A549 (cell line): ENCODE measurements around the gene PTCD3.

Experiments used
- CBX8 ChIP-seq: fragments of 200-600 bp; sonication (generic); IDR thresholded peaks from 2 replicates; pipeline ENCODE4 v1.6.1; 2016
- ESRRA ChIP-seq: fragments of 150-350 bp; IDR thresholded peaks from 2 replicates; pipeline ENCODE4 v1.6.1; 2014; ENCODE audit warnings: mild to moderate bottlenecking, low read length, borderline replicate concordance
- GATA3 ChIP-seq: IDR thresholded peaks from 2 replicates; pipeline ENCODE4 v1.6.1; 2012; ENCODE audit warnings: borderline replicate concordance
- HEYL ChIP-seq: fragments of 250-450 bp; sonication (Bioruptor Pico); IDR thresholded peaks from 2 replicates; pipeline ENCODE4 v1.8.0; 2021; ENCODE audit warnings: mild to moderate bottlenecking, moderate library complexity
- MYC ChIP-seq: IDR thresholded peaks from 2 replicates; pipeline ENCODE4 v1.6.1; 2012; ENCODE audit warnings: mild to moderate bottlenecking, inconsistent platforms, low read length, improper control_type of control experiment, borderline replicate concordance
- PHF8 ChIP-seq: fragments of 200-600 bp; sonication (generic); IDR thresholded peaks from 2 replicates; pipeline ENCODE4 v1.6.1; 2016; ENCODE audit warnings: low read depth, mild to moderate bottlenecking, antibody characterized with exemption, moderate library complexity, borderline replicate concordance
- POLR2A ChIP-seq: IDR thresholded peaks from 2 replicates; pipeline ENCODE4 v1.6.1; 2012; ENCODE audit warnings: mild to moderate bottlenecking, low read length
- RAD21 ChIP-seq, 2 experiments: fragments of >200 bp in 1 of 2; sonication (Bioruptor Twin) in 1 of 2; formaldehyde crosslinking in 1 of 2; IDR thresholded peaks in 1 of 2; conservative IDR thresholded peaks in 1 of 2; 2 replicates in 1 of 2; 3 replicates in 1 of 2; pipeline ENCODE4 v1.6.1; 2012 to 2018; ENCODE audit warnings: inconsistent platforms in 1 of 2
- RFX5 ChIP-seq: fragments of 450-650 bp; IDR thresholded peaks from 2 replicates; pipeline ENCODE4 v1.7.1; 2014; ENCODE audit warnings: antibody characterized with exemption, mild to moderate bottlenecking, moderate library complexity
- RNF2 ChIP-seq: fragments of 200-600 bp; sonication (generic); IDR thresholded peaks from 2 replicates; pipeline ENCODE4 v1.6.1; 2016; ENCODE audit warnings: low read depth, mild to moderate bottlenecking, antibody characterized with exemption, moderate library complexity, borderline replicate concordance
- ZNF302 ChIP-seq: fragments of 250-450 bp; sonication (Bioruptor Pico); IDR thresholded peaks from 2 replicates; pipeline ENCODE4 v1.9.0; 2021; ENCODE audit warnings: inconsistent platforms, mild to moderate bottlenecking, moderate library complexity
- TF ChIP-seq, protein P1 (sequence below): fragments of >200 bp; sonication (Bioruptor Twin); formaldehyde crosslinking; IDR thresholded peaks from 3 replicates; pipeline ENCODE4 v1.5.1; 2016
- TF ChIP-seq, protein P2 (sequence below): fragments of 150-350 bp; IDR thresholded peaks from 2 replicates; pipeline ENCODE4 v1.6.1; 2014; ENCODE audit warnings: low read depth, mild to moderate bottlenecking, low read length

DNA sequence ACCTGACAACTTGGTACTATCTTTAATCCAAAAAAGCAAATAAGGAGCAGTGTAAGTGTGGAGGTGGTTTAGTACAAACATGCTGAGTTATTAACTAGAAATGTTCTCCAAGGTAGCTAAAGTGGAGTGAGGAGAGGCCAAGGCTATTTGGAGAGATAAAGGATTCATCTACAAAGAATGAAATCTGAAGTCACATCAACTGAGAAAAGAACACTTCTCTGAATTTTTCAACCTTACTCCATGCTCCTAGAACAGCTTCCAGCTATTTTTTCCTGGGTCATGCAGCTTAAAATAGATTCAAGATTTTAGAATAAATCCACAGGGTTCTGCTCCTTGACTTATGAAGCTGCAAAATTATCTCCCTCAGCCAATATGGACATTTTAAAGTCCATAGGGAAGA, 70.6 kb downstream of the PTCD3 start:
- no peak for TF ChIP-seq POLR2A
- TF ChIP-seq, protein P1, sequence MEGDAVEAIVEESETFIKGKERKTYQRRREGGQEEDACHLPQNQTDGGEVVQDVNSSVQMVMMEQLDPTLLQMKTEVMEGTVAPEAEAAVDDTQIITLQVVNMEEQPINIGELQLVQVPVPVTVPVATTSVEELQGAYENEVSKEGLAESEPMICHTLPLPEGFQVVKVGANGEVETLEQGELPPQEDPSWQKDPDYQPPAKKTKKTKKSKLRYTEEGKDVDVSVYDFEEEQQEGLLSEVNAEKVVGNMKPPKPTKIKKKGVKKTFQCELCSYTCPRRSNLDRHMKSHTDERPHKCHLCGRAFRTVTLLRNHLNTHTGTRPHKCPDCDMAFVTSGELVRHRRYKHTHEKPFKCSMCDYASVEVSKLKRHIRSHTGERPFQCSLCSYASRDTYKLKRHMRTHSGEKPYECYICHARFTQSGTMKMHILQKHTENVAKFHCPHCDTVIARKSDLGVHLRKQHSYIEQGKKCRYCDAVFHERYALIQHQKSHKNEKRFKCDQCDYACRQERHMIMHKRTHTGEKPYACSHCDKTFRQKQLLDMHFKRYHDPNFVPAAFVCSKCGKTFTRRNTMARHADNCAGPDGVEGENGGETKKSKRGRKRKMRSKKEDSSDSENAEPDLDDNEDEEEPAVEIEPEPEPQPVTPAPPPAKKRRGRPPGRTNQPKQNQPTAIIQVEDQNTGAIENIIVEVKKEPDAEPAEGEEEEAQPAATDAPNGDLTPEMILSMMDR = no peak
- TF ChIP-seq MYC = no peak
- no peak for TF ChIP-seq CBX8
- TF ChIP-seq, protein P2, sequence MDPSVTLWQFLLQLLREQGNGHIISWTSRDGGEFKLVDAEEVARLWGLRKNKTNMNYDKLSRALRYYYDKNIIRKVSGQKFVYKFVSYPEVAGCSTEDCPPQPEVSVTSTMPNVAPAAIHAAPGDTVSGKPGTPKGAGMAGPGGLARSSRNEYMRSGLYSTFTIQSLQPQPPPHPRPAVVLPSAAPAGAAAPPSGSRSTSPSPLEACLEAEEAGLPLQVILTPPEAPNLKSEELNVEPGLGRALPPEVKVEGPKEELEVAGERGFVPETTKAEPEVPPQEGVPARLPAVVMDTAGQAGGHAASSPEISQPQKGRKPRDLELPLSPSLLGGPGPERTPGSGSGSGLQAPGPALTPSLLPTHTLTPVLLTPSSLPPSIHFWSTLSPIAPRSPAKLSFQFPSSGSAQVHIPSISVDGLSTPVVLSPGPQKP = no peak
- TF ChIP-seq RAD21 (conservative IDR thresholded peaks at IDR 0.05 in 1 of 2, IDR thresholded peaks at IDR 0.05 in 1 of 2) = no peak
- no peak for TF ChIP-seq PHF8
- TF ChIP-seq RFX5 = no peak
- TF ChIP-seq ESRRA = no peak
- TF ChIP-seq ZNF302 (CRISPR knock-in tag) = no peak
- no peak for TF ChIP-seq RNF2
- TF ChIP-seq HEYL (CRISPR knock-in tag) = no peak
- no peak for TF ChIP-seq GATA3
